Liver (tissue), 9 donors: ENCODE measurements around the gene LRRC7. TPM values are rescaled to one million over a fixed set of nuclear protein-coding genes. Genes with fewer than 3 reads are reported as not detected.

Experiments
- DNase-seq: peaks from one replicate; pipeline ENCODE4 v3.0.0-alpha.2; 2017; ENCODE audit warnings: low spot score
- H3K27ac ChIP-seq, 2 donors: one replicate each; pipeline ENCODE4 v1.7.0; 2013; ENCODE audit warnings: inconsistent platforms in 2 of 2, low read length in 2 of 2, control low read depth in 1 of 2, low read depth in 1 of 2, mild to moderate bottlenecking in 1 of 2
- H3K27me3 ChIP-seq, 4 donors: one replicate each; pipeline versions ENCODE4 v1.6.1 to v1.7.0; 2013; ENCODE audit warnings: low read length in 3 of 4, inconsistent platforms in 1 of 4, mild to moderate bottlenecking in 1 of 4, moderate library complexity in 1 of 4; ENCODE audit not compliant: control insufficient read depth in 4 of 4, insufficient read depth in 4 of 4
- H3K36me3 ChIP-seq, 4 donors: one replicate each; pipeline versions ENCODE4 v1.6.1 to v1.7.0; 2013; ENCODE audit warnings: low read length in 3 of 4, mild to moderate bottlenecking in 3 of 4, low read depth in 1 of 4, moderate library complexity in 1 of 4; ENCODE audit not compliant: control insufficient read depth in 4 of 4, insufficient read depth in 3 of 4
- H3K4me1 ChIP-seq, 4 donors: one replicate each; pipeline versions ENCODE4 v1.6.1 to v1.7.0; 2013; ENCODE audit warnings: low read length in 3 of 4, mild to moderate bottlenecking in 3 of 4, moderate library complexity in 1 of 4; ENCODE audit not compliant: control insufficient read depth in 4 of 4, insufficient read depth in 4 of 4
- H3K4me3 ChIP-seq, 3 donors: one replicate each; pipeline versions ENCODE4 v1.6.1 to v1.7.0; 2013; ENCODE audit warnings: low read length in 3 of 3, control low read depth in 1 of 3, low read depth in 1 of 3, mild to moderate bottlenecking in 1 of 3
- H3K9ac ChIP-seq, 2 donors: one replicate each; pipeline ENCODE4 v1.7.0; 2013; ENCODE audit warnings: low read length in 2 of 2, mild to moderate bottlenecking in 2 of 2, moderate library complexity in 2 of 2, control low read depth in 1 of 2, low read depth in 1 of 2
- H3K9me3 ChIP-seq, 4 donors: one replicate each; pipeline versions ENCODE4 v1.6.1 to v1.7.0; 2013; ENCODE audit warnings: low read length in 3 of 4; ENCODE audit not compliant: control insufficient read depth in 4 of 4
- CTCF ChIP-seq: fragments of 150-350 bp; IDR thresholded peaks from 2 replicates; pipeline ENCODE4 v1.5.1; 2017; ENCODE audit warnings: improper control_type of control experiment, low read depth, low read length; ENCODE audit not compliant: missing input control
- EGR1 ChIP-seq, 2 donors: IDR thresholded peaks; 2 replicates each; pipeline ENCODE4 v1.6.1; 2016 to 2018; ENCODE audit warnings: antibody characterized with exemption in 2 of 2, low read depth in 2 of 2
- GABPA ChIP-seq, 2 donors: IDR thresholded peaks in 1 of 2; conservative IDR thresholded peaks in 1 of 2; 2 replicates each; pipeline ENCODE4 v1.6.1; 2016; ENCODE audit warnings: antibody characterized with exemption in 2 of 2, mild to moderate bottlenecking in 1 of 2, moderate library complexity in 1 of 2
- HNF4A ChIP-seq, 2 donors: conservative IDR thresholded peaks; 2 replicates each; pipeline ENCODE4 v1.6.1; 2016; ENCODE audit warnings: antibody characterized with exemption in 2 of 2, mild to moderate bottlenecking in 2 of 2
- HNF4G ChIP-seq: IDR thresholded peaks from 2 replicates; pipeline ENCODE4 v1.6.1; 2016; ENCODE audit warnings: antibody characterized with exemption
- JUND ChIP-seq, 2 donors: IDR thresholded peaks; 2 replicates each; pipeline ENCODE4 v1.6.1; 2016; ENCODE audit warnings: antibody characterized with exemption in 2 of 2
- RAD21 ChIP-seq, 2 donors: IDR thresholded peaks; 2 replicates each; pipeline ENCODE4 v1.6.1; 2016; ENCODE audit warnings: antibody characterized with exemption in 2 of 2, mild to moderate bottlenecking in 2 of 2
- RXRA ChIP-seq, 2 donors: IDR thresholded peaks; 2 replicates each; pipeline ENCODE4 v1.6.1; 2017 to 2018; ENCODE audit warnings: antibody characterized with exemption in 2 of 2, mild to moderate bottlenecking in 1 of 2
- SP1 ChIP-seq: IDR thresholded peaks from 2 replicates; pipeline ENCODE4 v1.6.1; 2018; ENCODE audit warnings: antibody characterized with exemption, mild to moderate bottlenecking
- TAF1 ChIP-seq: conservative IDR thresholded peaks from 2 replicates; pipeline ENCODE4 v1.6.1; 2016; ENCODE audit warnings: antibody characterized with exemption, mild to moderate bottlenecking
- ZBTB33 ChIP-seq: IDR thresholded peaks from 2 replicates; pipeline ENCODE4 v1.6.1; 2016; ENCODE audit warnings: antibody characterized with exemption
- WGBS: extraction: QIAGEN DNeasy Blood & Tissue Kit; methylation state at CpG from one replicate; pipeline ENCODE4 v1.1.7; 2013; 5-methylcytosine and 5-hydroxymethylcytosine counted together
- polyA plus RNA-seq, 2 donors: library from polyadenylated mRNA; stranded (reverse) in 1 of 2; unstranded in 1 of 2; fragments of 200-250 nt in 1 of 2; fragments of >200 nt in 1 of 2; fragmentation: Nextera tagmentation in 1 of 2; extraction: Ambion mirVana in 1 of 2; gene quantifications; one replicate each; pipeline versions ENCODE4 v1.2.1 to v1.2.3, GENCODE V29; 2013 to 2015
- total RNA-seq, 2 donors: library from RNA; depleted of rRNA; stranded (reverse); fragments of >200 nt; gene quantifications; one replicate each; pipeline ENCODE4 v1.2.3, GENCODE V29; 2014
- TF ChIP-seq, protein P1 (sequence below): IDR thresholded peaks from 2 replicates; pipeline ENCODE4 v1.6.1; 2016; ENCODE audit warnings: antibody characterized with exemption
- TF ChIP-seq, protein P2 (sequence below): IDR thresholded peaks from 2 replicates; pipeline ENCODE4 v1.6.1; 2016; ENCODE audit warnings: antibody characterized with exemption, mild to moderate bottlenecking
- TF ChIP-seq, protein P3 (sequence below): IDR thresholded peaks from 2 replicates; pipeline ENCODE4 v1.6.1; 2016; ENCODE audit warnings: antibody characterized with exemption
- donor health status: healthy.
- donor health status: healthy.
- donor health status: healthy.
- donor health status: healthy.
- donor health status: healthy.

The LRRC7 gene
- total and polyA plus RNA-seq, 4 donors = 0.08 to 1.1 (median 0.67) TPM

GRCh38 chr1:70093250-70093975 is 525.7 kb downstream of the LRRC7 start:
- no peaks in the 10 kb centered on the region for H3K27me3 ChIP-seq
- H3K36me3 ChIP-seq = no peaks in the 10 kb centered on the region
- no peaks in the 10 kb centered on the region for H3K9me3 ChIP-seq
- no peak for TF ChIP-seq SP1
- TF ChIP-seq HNF4A (conservative IDR thresholded peaks at IDR 0.05) = no peak
- TF ChIP-seq EGR1 (IDR thresholded peaks at IDR 0.05; ENCODE audit: low read depth in 2 of 2) = no peak
- TF ChIP-seq TAF1 = no peak
- no peak for TF ChIP-seq GABPA (IDR thresholded peaks at IDR 0.05 in 1 of 2, conservative IDR thresholded peaks at IDR 0.05 in 1 of 2)
- TF ChIP-seq RXRA (IDR thresholded peaks at IDR 0.05) = no peak
- no peak for TF ChIP-seq CTCF
- TF ChIP-seq, protein P1, sequence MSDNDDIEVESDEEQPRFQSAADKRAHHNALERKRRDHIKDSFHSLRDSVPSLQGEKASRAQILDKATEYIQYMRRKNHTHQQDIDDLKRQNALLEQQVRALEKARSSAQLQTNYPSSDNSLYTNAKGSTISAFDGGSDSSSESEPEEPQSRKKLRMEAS = no peak
- TF ChIP-seq HNF4G = no peak
- no peak for TF ChIP-seq RAD21 (IDR thresholded peaks at IDR 0.05)
- TF ChIP-seq, protein P2, sequence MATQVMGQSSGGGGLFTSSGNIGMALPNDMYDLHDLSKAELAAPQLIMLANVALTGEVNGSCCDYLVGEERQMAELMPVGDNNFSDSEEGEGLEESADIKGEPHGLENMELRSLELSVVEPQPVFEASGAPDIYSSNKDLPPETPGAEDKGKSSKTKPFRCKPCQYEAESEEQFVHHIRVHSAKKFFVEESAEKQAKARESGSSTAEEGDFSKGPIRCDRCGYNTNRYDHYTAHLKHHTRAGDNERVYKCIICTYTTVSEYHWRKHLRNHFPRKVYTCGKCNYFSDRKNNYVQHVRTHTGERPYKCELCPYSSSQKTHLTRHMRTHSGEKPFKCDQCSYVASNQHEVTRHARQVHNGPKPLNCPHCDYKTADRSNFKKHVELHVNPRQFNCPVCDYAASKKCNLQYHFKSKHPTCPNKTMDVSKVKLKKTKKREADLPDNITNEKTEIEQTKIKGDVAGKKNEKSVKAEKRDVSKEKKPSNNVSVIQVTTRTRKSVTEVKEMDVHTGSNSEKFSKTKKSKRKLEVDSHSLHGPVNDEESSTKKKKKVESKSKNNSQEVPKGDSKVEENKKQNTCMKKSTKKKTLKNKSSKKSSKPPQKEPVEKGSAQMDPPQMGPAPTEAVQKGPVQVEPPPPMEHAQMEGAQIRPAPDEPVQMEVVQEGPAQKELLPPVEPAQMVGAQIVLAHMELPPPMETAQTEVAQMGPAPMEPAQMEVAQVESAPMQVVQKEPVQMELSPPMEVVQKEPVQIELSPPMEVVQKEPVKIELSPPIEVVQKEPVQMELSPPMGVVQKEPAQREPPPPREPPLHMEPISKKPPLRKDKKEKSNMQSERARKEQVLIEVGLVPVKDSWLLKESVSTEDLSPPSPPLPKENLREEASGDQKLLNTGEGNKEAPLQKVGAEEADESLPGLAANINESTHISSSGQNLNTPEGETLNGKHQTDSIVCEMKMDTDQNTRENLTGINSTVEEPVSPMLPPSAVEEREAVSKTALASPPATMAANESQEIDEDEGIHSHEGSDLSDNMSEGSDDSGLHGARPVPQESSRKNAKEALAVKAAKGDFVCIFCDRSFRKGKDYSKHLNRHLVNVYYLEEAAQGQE = no peak
- no peak for TF ChIP-seq JUND (IDR thresholded peaks at IDR 0.05)
- no peak overlapping the region for H3K27ac ChIP-seq
- no peak for DNase-seq
- H3K4me1 ChIP-seq = peaks cover 0 to 1% (median 0%) of the 10 kb centered on the region in 4 donors
- no peak overlapping the region for H3K4me3 ChIP-seq
- no peak overlapping the region for H3K9ac ChIP-seq

- no peaks in the 10 kb centered on the region for H3K4me1 ChIP-seq
- no peaks in the 10 kb centered on the region for H3K27me3 ChIP-seq
- no peak for DNase-seq
- 61% methylated on average over 2 of the region's 2 CpGs for WGBS
- H3K36me3 ChIP-seq = no peaks in the 10 kb centered on the region
- no peak overlapping the region for H3K4me3 ChIP-seq
- TF ChIP-seq, protein P2 = no peak
- TF ChIP-seq ZBTB33 (no peak), GABPA (IDR thresholded peaks at IDR 0.05 in 1 of 2, conservative IDR thresholded peaks at IDR 0.05 in 1 of 2) (no peak)
- TF ChIP-seq, protein P1 = no peak
- TF ChIP-seq, protein P3, sequence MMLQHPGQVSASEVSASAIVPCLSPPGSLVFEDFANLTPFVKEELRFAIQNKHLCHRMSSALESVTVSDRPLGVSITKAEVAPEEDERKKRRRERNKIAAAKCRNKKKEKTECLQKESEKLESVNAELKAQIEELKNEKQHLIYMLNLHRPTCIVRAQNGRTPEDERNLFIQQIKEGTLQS = no peak
- H3K27ac ChIP-seq = no peak overlapping the region
- no peaks in the 10 kb centered on the region for H3K9me3 ChIP-seq
- H3K9ac ChIP-seq = no peak overlapping the region
These were observed 533.5 kb downstream of the LRRC7 start for GRCh38 chr1:70101231-70101630.
